Colonic mucosa (tissue), 4 donors: ENCODE data around the gene IL22RA1. TPM values are rescaled to one million over a fixed set of nuclear protein-coding genes. Genes with fewer than 3 reads are reported as not detected.

ENCODE experiments used
- DNase-seq: peaks from one replicate; pipeline ENCODE4 v3.0.0-alpha.2; 2020
- H3K27ac ChIP-seq: fragments of 200-600 bp; one replicate; pipeline ENCODE4 v1.8.0; 2021
- H3K27me3 ChIP-seq: fragments of 200-600 bp; one replicate; pipeline ENCODE4 v1.8.0; 2021
- H3K36me3 ChIP-seq: fragments of 200-600 bp; one replicate; pipeline ENCODE4 v1.8.0; 2021
- H3K4me1 ChIP-seq: fragments of 200-600 bp; one replicate; pipeline ENCODE4 v1.8.0; 2021; ENCODE audit warnings: mild to moderate bottlenecking
- H3K4me3 ChIP-seq: fragments of 200-600 bp; one replicate; pipeline ENCODE4 v1.8.0; 2021
- H3K9ac ChIP-seq, 2 donors: one replicate each; pipeline ENCODE4 v1.7.0; 2013; ENCODE audit warnings: control low read depth in 2 of 2, low read depth in 2 of 2, low read length in 2 of 2
- H3K9me3 ChIP-seq: fragments of 200-600 bp; one replicate; pipeline ENCODE4 v1.8.0; 2021
- intact Hi-C: fragments of 100-400 bp; cut with DNase I; formaldehyde crosslinking; loops from one replicate; pipeline ENCODE4 v1.14.1; 2022
- total RNA-seq, 2 donors: library from RNA; stranded (reverse); fragmentation: NEBNext Ultra II Directional in 1 of 2; extraction: Animal tissue kit (Norgen Biotek cat#: 25700) in 1 of 2; gene quantifications; one replicate each; pipeline ENCODE4 v1.2.1, GENCODE V29; 2021
- TF ChIP-seq, protein P1 (sequence below): fragments of 200-600 bp; IDR thresholded peaks from one replicate; pipeline ENCODE4 v1.8.0; 2022; ENCODE audit warnings: antibody characterized with exemption, mild to moderate bottlenecking
- donor health status: healthy.
- donor health status: DM: no; HTN: no; CAD: no.
- donor health status: DM: no; HTN: no; CAD: no.

The IL22RA1 gene
- total RNA-seq, 2 donors from 2014 or later = 15.5 to 17.3 TPM

DNA sequence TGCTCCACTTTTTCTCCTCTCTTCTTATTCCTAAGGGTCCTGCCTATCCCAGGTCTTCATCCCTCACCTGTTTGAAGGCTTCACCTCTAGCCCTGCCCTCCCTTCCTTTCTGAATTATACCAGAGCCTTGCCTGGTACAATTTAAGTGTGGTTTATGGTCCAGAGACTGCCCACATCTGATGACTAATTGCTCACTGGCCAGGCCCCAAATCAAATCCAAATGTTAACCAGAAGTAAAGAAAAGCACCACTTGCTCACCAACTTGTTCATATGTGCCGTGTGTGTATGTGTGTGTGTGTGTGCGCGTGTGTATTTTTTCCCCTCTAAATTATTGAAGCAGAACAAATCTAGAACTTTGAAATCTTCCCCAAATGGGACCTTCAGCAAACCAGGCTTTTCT lies 57.4 kb downstream of the IL22RA1 start:
- no peak overlapping the region for H3K4me3 ChIP-seq
- H3K4me1 ChIP-seq = no peaks in the 10 kb centered on the region
- DNase-seq = no peak
- H3K27ac ChIP-seq = no peak overlapping the region
- no peaks in the 10 kb centered on the region for H3K27me3 ChIP-seq
- H3K9me3 ChIP-seq = no peaks in the 10 kb centered on the region
- intact Hi-C loops = no loop called here
- TF ChIP-seq, protein P1, sequence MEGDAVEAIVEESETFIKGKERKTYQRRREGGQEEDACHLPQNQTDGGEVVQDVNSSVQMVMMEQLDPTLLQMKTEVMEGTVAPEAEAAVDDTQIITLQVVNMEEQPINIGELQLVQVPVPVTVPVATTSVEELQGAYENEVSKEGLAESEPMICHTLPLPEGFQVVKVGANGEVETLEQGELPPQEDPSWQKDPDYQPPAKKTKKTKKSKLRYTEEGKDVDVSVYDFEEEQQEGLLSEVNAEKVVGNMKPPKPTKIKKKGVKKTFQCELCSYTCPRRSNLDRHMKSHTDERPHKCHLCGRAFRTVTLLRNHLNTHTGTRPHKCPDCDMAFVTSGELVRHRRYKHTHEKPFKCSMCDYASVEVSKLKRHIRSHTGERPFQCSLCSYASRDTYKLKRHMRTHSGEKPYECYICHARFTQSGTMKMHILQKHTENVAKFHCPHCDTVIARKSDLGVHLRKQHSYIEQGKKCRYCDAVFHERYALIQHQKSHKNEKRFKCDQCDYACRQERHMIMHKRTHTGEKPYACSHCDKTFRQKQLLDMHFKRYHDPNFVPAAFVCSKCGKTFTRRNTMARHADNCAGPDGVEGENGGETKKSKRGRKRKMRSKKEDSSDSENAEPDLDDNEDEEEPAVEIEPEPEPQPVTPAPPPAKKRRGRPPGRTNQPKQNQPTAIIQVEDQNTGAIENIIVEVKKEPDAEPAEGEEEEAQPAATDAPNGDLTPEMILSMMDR = no peak
- no peak overlapping the region for H3K9ac ChIP-seq
- no peaks in the 10 kb centered on the region for H3K36me3 ChIP-seq

- TF ChIP-seq, protein P1 = no peak
- H3K27me3 ChIP-seq = no peaks in the 10 kb centered on the region
- H3K4me1 ChIP-seq = no peaks in the 10 kb centered on the region
- H3K27ac ChIP-seq = no peak overlapping the region
- H3K9me3 ChIP-seq = no peaks in the 10 kb centered on the region
- no peaks in the 10 kb centered on the region for H3K36me3 ChIP-seq
- no peak for DNase-seq
- intact Hi-C loops = no loop called here
- no peak overlapping the region for H3K4me3 ChIP-seq
- no peak overlapping the region for H3K9ac ChIP-seq
Observed at GRCh38 chr1:24085007-24085406, 57.9 kb downstream of the IL22RA1 start.

GRCh38 chr1:24084050-24084449 lies 58.9 kb downstream of the IL22RA1 start:
- intact Hi-C loops = no loop called here
- H3K9ac ChIP-seq = no peak overlapping the region
- H3K27me3 ChIP-seq = no peaks in the 10 kb centered on the region
- no peak for DNase-seq
- no peaks in the 10 kb centered on the region for H3K36me3 ChIP-seq
- TF ChIP-seq, protein P1 = no peak
- H3K4me1 ChIP-seq = no peaks in the 10 kb centered on the region
- no peaks in the 10 kb centered on the region for H3K9me3 ChIP-seq
- H3K27ac ChIP-seq = no peak overlapping the region
- H3K4me3 ChIP-seq = no peak overlapping the region

DNA sequence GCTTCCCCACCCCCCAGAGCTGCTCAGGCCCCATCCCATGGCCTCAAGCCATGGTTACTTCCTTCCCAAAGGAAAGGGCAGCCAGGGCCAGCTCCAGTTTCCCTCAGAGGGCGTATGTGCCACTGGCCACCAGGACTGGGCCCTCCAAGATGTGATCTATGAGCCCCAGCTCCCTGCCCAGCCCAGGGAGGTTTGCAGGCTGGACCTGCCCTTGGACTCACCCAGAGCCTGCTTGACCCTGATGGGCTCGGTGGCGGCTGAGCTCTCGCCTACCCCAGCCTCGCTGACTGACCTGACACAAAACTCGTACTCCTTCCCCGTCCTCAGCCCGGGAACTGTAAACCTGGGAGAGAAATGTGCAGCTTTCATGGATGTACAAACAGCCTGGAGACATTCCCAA lies 60.6 kb downstream of the IL22RA1 start:
- H3K9ac ChIP-seq = no peak overlapping the region
- H3K36me3 ChIP-seq = no peaks in the 10 kb centered on the region
- no peaks in the 10 kb centered on the region for H3K4me1 ChIP-seq
- no peaks in the 10 kb centered on the region for H3K27me3 ChIP-seq
- DNase-seq = no peak
- intact Hi-C loops = no loop called here
- no peaks in the 10 kb centered on the region for H3K9me3 ChIP-seq
- H3K4me3 ChIP-seq = no peak overlapping the region
- TF ChIP-seq, protein P1 = no peak
- no peak overlapping the region for H3K27ac ChIP-seq

DNA sequence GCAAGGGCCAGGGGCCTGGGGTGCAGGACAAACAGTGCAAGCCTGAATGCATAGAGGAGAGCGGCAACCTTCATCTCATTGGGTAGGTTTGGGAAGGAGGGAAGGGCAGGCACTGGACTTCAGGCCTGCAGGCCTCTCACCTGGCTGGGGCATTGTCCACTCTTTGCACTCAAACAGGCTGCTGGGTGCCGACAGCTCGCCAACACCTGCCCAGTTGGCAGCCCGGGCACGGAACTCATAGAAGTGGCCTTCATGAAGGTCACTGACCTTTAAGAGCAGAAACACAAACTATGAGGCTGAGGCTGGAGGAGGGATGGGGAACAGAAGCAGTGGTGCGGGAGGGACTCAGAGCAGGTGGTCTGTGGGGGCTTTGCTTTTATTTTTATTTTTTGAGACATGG lies 61.8 kb downstream of the IL22RA1 start:
- TF ChIP-seq, protein P1 = no peak
- Histone ChIP-seq H3K4me3 (no peak overlapping the region), H3K4me1 (no peaks in the 10 kb centered on the region), H3K9ac (no peak overlapping the region), H3K27me3 (no peaks in the 10 kb centered on the region), H3K27ac (no peak overlapping the region), H3K9me3 (no peaks in the 10 kb centered on the region), H3K36me3 (no peaks in the 10 kb centered on the region)
- DNase-seq = no peak
- intact Hi-C loops = no loop called here

DNA sequence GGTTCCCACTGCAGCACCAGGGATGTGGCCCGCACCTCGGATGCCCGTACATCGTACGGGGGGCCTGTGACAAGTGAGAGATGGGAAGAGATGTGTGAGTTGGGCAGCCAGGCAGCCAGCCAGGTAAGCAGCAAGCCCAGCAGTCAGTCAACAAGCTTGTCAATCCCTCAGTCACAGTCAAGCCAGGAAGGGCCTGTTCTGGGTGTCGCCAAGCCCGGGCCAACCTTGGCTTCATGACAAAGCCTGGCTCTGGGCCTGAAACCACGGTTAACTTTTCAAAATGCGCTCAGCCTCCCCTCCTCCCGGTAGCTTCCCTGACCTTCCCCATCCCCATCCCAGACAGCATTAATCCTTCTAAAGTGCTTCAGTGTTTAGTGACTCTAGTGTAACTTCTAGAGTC lies 62.8 kb downstream of the IL22RA1 start:
- no peak for DNase-seq
- Histone ChIP-seq H3K36me3 (no peaks in the 10 kb centered on the region), H3K9ac (no peak overlapping the region), H3K4me1 (no peaks in the 10 kb centered on the region), H3K9me3 (no peaks in the 10 kb centered on the region), H3K27ac (no peak overlapping the region), H3K4me3 (no peak overlapping the region), H3K27me3 (no peaks in the 10 kb centered on the region)
- TF ChIP-seq, protein P1 = no peak
- intact Hi-C loops = no loop called here
